HPDE6-E6E7 (cell line): ENCODE data around the gene LLGL1.

ENCODE experiments used
- DNase-seq: peaks from one replicate; pipeline ENCODE4 v3.0.0; 2011; ENCODE audit warnings: missing footprints; ENCODE audit errors: extremely low spot score

The LLGL1 gene

DNA sequence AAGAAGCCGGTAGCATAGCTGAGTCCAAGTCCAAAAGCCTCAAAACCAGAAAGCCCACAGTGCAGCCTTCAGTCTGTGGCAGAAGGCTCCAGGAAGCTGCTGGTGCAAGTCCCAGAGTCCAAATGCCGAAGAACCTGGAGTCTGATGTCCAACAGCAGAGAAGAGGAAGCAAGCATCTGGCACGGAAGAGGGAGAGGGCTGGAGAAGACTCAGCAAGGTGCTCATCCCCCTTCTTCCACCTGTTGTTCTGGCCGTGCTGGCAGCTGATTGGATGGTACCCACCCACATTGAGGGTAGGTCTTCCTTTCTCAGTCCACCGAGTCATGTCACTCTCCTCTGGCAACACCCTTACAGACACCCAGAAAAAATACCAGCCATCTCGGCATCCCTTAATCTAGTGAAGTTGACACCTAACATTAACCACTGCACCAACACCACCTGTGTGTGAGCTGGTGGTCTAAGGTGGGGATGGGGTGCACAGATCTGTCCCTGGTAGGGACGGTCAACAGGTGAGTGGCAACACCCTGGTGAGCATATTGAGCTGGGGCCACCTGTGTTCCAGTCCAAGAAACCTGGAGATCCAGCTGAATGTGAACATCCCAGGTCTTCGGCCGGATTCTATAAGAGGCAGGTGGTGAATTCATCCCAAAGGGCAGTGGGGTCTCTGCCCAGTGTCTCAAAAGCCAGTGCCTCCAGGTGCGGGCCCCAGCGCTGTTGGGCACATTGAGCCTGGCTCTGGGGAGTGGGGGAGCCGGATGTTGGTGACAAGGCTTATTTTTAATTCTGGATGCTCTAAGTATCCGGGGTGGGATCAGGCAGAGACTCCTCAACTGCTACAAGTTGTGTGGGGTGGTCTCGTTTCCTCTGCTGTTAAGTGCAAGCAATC, 44.9 kb downstream of the LLGL1 start:
- DNase-seq = no peak

- DNase-seq = no peak
These were observed 51.6 kb downstream of the LLGL1 start for GRCh38 chr17:18277076-18277475.

DNA sequence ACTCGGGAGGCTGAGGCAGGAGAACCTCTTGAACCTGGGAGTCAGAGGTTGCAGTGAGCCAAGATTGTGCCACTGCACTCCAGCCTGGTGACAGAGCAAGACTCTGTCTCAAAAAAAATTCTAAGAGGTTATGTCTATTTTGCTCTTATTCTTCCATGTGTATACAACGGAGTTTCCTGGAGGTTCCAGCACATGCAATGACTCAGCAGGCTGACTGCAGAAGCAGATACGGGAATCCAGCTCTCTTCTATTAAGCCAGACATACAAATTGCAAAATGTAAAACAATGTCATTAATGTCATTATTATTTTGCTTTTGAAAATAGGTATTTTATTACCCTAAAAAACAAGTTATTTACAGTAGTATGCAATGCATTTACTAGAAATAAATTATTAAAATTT, 53.4 kb downstream of the LLGL1 start:
- DNase-seq = no peak

- DNase-seq = no peak
These were observed 54.8 kb downstream of the LLGL1 start for GRCh38 chr17:18280249-18280648.

DNA sequence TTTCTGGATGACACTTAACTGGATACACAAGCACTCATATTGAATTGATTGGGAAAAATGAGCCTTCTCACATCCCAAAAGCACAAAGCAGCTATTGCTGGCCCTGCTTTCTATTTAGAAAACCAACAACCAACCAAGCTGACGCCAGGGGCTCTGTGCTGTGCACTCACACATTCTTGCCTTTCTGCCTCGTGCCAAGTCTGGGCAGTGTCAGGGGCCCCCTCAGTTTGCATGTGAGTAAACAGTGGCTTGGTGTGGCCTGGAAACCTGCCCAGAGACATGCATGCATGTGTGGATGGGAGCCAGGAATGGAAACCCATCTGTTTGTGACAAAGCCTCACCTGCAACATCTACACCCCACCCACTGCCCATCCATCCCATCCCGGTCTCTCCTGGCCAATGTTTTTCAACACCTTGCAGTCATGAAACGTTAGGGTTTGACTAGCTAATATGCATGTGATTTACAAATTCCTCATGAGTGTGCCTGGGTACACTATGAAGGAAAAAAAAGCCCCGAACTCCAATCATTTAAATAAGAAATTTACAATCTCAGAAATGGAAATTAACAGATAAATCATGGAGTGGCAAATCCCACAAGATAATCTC, 55.4 kb downstream of the LLGL1 start:
- DNase-seq = no peak

DNA sequence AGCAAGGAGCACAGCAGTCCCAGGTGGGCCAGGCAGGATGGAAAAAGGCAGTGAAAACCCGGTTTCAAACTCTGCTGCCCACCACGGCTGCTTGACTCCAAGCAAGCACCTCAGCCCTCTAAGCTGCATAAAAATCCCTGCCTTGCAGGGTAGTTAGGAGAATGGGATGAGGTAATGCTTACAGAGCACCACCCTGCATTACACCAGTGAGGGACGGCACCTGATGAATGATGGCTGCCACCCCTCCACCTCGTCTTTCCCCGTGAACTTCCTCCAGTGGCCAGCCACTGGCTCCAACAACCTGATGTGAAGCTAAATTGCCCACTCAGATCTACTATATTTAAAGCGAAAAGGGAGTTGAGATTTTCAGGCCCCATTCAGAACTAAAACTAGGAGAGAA, 56.4 kb downstream of the LLGL1 start:
- no peak for DNase-seq

DNA sequence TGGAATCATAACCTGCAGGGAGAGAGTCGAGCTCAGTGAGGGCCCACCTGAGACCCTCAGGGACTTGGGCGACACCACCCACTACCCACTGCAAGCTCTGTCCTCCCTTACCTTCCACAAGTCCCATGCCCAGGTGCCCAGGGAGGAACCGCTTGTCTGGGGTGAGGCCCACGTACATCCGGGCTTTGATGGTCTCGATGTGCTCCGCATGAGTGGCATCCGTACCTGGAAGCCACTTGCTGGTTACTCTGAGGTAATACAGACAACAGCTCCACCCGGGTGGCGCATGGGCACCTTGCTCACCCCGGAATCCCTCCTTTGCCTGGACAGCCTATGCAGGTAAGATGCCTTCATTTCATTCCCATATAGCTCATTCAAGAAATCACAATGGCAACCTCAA, 59.9 kb downstream of the LLGL1 start:
- no peak for DNase-seq

DNA sequence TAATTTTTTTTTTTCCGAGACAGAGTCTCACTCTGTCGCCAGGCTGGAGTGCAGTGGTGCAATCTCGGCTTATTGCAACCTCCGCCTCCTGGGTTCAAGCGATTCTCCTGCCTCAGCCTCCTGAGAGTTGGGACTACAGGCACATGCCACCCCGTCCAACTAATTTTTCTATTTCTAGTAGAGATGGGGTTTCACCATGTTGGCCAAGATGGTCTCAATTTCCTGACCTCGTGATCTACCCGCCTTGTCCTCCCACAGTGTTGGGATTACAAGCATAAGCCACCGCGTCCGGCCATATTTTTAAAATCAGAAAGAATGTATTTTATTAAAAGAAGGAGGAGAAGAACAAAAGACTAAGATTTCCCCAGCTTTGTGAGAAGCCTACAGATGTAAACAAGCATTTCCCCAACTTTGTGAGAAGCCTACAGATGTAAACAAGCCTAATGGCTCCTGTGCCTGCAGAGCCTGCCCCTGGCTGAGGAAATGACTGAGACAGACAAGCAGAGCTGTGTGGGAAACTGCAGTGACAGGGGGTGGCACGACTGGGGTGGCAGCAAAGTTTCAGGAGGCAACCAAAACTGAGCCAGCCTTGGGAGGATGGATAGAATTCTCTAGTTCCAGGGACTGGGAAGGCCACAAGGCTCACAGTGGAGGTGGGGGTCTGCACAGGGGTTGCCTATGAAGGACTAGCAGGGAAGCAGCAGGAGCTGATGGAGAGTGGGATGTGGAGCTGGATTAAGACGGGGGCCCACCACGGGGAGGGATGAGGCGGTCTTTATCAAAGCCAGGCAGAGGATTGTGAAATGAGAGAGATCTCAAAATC, 66.5 kb downstream of the LLGL1 start:
- DNase-seq = no peak
